Astrocyte (in vitro differentiated cells and primary cell): ENCODE measurements around the gene ZNF225.

Experiments
- CTCF ChIP-seq: IDR thresholded peaks from 2 replicates; pipeline ENCODE4 v1.5.1; 2011; ENCODE audit warnings: low read depth, mild to moderate bottlenecking, inconsistent platforms, low read length, moderate library complexity; ENCODE audit not compliant: insufficient read depth
- EZH2 ChIP-seq: IDR thresholded peaks from 2 replicates; pipeline ENCODE4 v1.6.1; 2012; ENCODE audit warnings: mild to moderate bottlenecking, low read length, inconsistent platforms; ENCODE audit not compliant: insufficient read depth

- TF ChIP-seq CTCF, result no peak
- TF ChIP-seq EZH2, result no peak
These were observed 28.8 kb downstream of the ZNF225 start for GRCh38 chr19:44142059-44142433.
